Activated naive CD4-positive, alpha-beta T cell treated with Interleukin-2 at 50 U/mL for 16 hours (primary cell): ENCODE measurements around the gene FARP1.
A peak's percentile ranks its signal among the peaks of the same experiment; 100 is the strongest.

Experiments used
- DNase-seq: peaks from one replicate; pipeline ENCODE4 v3.0.0-alpha.2; 2020

FARP1 gene

DNA sequence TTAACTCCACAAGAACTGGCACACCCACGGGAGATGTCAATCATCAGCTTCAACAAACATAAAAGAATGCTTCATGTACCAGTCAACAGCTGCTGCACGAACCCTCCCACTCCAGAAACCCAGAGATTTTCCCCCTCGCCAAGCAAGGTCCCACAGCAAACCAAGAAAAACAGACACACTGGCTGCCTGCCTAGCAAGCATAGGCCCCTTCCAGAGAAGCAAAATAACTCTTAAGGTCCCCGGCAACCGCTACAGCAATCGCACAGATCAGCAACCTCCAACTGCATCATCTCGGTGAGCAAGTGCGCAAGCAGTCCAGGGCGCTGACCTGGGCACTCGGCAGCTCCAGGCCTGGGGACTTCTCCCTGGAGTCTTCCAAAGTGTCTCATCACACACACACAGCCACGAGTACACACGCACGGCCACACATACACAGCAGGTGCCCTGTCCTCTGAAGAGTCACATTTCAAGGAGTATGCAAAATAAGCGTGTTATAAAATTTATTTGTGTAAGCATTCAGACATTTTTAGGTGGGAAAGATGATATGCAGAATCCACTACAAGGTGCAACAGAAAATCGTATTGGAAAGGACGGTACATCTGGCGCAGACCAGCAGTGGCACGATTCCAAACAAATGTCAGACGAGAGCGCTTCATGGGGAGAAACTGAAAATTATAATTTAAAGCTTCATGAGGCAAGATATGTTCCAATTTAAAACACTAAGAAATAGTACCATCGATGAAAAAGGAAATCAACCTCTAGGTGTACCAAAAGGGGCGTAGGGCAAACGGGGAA is 309.0 kb downstream of the FARP1 start:
- no peak for DNase-seq

DNA sequence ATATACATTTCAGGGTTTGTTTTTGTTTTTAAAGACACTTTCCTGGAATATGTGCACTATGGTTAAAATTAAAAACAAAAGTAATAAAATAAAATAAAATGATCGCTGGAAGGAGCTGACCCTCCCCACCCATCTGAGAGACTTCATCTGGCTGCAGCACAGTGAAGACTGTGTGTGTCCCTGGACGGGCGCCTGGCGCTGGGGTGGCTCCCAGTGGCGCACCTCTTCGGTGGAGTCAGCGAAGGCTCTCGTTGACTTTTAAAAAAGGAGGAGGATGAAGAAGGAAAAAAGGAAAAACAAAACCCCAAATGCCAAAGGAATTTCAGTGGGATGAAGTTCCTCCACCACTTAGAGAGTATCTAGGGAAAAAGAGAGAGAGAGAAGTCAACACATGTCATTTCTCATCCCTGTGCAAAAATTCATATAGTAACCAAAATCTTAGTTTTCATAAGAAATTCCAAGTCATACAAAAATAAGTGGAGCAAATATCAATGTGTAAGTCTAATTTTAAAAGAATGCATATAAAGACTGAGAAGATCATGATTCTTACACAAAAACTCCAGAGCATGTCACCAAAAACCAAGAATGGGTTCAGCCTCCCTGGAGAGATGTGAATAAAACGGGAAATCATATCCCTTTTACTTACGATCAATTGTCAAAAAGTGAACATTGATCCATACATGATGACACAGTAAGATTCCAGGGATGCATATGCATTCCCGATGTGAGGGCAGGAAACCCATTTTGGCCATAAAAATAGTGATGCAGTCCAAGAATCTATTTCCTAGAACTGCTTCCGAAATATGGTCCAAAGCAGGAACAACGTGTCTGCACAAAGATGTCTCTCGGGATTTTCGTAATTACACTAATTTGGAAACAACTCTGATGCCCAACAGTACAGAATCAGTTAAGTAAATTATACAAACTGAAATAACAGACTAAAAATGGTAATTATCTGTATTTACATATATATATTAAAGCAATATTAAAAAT is 310.3 kb downstream of the FARP1 start:
- no peak for DNase-seq

DNA sequence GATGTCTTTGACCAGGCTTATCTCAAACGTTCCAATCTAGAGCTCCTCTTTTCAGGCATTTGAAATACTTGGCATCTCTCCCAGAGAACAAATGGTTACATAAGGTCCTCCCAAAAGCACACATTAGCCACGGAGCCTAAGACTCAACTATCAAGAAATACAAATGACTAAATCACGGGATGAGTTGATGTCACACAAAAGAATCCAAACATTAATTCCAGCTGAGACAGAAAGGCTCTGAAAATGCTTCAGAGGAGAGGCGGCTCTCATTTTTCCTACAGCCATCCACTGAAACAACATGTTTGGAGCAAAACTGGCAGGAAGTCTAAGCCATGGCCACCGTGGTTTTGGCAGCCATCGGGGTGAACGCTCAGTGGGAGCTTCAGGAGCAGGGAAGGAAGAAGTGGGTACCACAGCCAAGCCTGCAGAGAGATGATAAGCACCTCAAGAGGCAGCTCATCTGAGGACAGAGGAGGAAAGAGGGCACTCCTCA is 311.5 kb downstream of the FARP1 start:
- no peak for DNase-seq

DNA sequence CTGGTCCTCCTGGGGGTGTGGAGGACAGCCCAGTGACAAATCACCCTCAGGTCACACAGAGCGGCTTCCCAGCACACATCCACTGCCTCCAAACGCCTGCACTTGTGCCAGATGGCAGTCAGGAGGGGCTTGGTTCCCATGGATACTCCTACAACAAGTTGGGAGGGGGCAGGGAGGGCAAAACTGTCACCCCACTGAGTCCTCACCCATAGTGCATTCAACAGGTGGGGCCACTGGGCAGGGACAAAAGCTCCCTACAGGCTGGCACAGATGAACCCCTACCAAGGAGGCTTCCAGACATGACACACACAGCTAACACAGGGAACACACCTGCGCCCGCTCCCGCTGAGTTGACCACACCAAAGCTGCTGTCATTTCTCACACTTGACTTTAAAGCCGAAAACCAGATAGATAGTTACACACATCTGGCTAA is 313.5 kb downstream of the FARP1 start:
- DNase-seq, result no peak

DNA sequence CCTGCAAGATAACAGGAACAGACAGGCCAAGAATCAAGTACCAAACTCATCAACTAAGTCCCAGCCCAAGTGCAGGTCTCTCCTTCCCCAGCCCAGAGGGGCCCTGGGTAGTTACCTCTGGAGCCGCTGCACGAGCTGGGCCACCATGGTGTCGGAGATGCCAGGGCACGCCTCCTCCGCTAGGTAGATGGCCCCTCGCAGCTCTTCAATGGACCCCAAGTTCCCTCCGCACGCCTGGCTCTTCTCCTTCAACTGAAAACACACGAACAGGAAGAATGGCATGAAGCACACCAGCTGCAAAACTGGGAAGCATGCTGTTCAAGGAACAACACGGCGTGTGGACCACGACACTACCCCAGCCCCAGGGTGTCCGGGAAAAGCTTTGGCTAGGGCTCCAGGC is 314.2 kb downstream of the FARP1 start:
- no peak for DNase-seq

DNA sequence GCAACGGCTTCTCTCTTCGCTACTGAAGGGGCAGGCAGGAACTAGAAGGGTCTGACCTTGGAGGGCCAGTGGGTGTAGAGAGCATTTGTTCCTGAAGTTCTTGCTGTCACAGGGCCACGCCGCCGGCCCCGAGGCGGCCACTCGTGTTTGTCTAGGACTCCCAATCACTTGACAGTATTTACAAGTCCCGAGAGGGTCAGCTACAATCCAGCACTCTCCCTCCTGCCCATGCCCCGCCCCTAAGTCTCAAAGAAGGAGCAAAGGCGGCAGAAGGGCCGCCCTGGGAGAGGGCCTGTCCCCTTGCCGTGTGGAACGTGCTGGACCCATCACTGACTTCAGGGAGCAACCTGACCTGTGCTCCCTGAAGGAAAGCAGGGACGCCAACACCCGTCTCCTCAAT is 315.5 kb downstream of the FARP1 start:
- no peak for DNase-seq

DNA sequence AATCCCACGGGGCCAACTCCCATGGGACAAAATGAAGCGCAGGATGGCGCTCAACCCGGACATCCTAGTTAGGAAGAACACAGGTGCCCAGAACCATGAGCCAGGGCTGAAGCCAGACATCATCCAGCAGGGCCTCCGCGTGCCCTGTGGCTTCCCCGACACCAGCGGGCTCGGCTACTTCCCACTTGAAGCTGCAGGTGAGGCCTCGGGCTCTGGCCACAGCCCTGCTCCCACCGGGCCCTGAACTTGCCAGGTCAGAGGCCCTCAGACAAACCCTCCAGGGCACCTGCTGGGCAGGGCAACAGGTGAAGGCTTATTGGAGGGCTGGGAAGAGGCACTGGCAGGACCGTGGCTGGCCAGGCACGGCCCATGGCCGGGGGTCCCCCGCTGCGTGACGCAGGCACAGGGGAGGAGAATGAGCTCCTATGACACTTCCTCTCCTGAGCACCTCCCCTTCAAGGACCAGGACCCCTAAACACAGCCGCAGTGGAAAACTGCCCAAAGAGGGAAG is 316.3 kb downstream of the FARP1 start:
- DNase-seq, result no peak

DNA sequence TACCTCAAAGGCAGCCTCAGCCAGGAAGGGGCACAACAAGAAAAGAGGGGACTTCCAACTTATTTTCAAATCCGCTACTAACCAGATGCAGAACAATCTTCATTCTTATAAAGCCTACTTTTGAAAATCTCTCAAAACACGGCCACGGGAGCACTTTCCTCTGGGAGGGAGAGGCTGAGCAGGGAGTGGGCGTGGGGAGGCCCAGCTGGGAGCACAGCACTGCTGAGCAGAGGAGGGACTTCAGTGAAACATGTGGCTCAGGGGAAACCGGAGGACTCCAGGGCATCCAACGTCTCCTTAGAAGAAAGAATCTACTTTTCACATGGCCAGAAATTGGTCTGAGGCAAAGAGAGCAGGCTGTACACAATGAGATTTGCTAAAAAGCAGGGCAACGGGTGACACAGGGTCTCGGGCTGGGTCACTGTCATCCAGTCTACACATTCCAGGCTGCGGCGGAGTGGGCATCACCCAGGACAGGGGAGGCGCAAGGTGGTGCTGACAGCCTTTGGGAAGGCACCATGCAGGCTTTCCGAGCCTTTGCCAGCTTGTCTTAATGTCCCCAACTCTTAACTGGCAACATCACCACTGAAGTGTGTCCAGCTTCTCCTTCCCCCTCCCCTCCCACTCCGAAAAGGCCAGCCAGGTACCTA is 317.0 kb downstream of the FARP1 start:
- DNase-seq, result no peak

DNA sequence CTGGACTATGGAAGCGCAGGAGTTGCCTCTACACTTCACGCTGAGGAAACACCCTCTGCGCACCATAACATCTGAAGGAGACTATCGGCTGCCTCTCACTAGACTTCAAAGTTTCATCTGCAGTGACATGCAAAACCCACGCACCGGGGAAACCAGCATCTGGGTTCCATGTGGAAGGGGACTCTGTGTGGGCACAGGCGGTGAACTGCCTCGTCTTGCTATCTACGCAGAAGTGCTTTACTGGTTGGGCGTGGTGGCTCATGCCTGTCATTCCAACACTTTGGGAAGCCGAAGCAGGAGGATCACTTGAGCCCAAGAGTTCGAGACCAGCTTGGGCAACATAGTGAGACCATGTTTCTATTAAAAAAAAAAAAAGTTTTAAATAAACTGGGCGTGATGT is 317.6 kb downstream of the FARP1 start:
- DNase-seq, result no peak

DNA sequence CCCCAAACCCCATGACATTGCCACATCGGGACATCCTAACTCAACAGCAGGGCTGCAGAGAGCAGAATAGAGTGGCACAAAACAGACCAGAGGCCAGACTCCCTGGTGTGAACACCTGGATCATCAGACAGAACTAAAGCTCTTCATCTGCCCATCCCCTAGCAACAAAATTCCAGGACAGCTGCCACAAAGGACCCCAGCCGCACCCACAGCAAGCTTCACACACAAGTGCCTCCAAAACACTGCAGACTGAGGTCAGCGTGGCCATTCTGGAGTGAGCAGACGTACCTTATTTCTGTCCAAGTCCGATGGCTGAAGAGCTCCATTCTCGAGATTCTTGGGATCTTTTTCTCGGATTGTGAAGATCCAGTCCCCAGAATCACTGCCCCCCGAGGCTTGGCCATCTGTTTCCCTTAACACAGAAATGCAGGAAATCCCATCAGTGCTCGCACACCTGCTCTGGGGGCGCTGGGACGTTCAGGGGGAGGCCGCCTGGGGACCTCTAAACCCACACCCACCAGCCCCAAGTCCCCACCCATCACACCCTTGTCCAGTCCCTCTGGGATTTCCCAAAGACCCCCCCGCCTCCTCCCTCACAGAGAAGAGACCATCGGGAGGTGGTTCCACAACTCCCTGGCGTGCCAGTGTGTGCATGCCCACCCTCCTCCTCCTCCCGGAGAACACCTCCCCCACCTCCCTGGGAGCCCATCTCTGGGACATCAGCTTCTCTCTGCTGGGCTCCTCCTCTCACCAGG is 318.8 kb downstream of the FARP1 start:
- no peak for DNase-seq

DNA sequence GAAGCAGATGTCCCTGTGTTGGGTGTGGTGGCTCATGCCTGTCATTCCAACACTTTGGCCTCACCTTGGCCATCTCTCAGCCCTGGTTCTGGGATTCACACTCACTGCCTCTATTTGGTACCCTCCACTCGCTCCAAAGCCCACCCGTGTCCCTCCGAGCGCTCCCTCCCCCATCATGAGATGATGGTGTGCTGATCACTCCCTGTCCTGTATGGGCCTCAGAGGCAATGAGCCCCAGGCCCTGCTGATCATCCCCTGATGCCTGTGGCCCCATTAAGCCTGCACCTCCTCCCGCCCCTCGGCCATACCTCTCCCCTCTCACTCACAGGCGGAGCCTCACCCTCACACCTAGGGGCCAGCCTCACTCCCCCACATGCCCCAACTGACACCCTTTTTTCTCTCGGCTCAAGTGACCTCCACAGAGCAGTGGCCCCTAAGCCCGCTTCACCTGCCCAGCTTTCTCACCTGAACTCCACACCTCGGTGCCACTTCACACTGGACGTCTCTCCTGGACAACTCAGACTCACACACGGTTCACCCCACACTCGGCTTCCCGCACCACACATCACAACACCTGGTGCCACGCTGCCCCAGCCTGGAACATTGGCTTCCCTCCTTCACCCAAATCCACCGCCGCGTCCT is 319.5 kb downstream of the FARP1 start:
- DNase-seq, result no peak

DNA sequence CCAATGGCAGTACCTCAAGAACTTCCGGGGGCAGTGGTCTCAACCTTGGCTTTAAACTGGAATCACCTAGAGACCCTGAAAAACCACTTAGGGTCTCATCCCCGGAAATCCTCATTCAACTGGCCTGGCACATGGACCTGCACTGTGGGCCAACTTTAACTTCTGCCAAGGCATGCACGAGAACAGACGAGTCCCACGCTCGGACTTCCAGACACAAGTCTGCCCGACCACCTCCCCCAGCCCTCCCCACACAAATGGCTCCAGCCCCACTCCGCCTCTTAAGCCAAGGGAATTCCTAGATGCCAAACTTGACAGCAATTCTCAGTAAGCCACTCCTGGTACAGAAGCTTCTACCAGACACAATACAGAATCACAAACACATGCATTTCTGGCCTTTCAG is 320.1 kb downstream of the FARP1 start:
- DNase-seq, result no peak

DNA sequence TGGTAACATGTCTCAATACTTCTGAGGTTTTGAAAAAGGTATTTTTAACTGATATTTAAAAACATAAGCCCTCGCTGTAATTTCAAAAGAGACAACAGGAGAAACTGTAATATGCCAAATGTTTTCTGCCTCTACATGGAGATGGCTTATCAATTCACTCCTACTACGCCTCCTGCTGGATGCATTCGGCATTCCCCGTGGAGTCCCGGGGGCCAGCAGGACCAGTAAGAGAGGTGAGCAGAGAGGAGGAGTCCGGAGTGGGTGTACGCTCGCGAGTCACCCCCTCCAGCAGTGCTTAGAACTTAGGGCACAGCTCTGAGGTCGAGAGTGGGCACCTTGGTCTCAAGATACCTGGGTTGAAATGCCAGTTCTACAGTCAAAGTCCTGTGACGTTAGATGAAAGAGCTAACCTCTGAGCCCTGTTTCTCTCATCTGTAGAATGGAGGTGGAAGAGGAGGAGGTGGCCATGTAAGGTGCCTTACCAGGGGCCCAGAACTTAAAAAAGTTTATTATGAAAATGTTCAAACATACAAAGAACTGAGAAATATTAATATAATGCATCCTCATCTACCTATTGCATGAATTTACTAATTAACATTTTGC is 323.8 kb downstream of the FARP1 start:
- peak; percentile 58 for DNase-seq

DNA sequence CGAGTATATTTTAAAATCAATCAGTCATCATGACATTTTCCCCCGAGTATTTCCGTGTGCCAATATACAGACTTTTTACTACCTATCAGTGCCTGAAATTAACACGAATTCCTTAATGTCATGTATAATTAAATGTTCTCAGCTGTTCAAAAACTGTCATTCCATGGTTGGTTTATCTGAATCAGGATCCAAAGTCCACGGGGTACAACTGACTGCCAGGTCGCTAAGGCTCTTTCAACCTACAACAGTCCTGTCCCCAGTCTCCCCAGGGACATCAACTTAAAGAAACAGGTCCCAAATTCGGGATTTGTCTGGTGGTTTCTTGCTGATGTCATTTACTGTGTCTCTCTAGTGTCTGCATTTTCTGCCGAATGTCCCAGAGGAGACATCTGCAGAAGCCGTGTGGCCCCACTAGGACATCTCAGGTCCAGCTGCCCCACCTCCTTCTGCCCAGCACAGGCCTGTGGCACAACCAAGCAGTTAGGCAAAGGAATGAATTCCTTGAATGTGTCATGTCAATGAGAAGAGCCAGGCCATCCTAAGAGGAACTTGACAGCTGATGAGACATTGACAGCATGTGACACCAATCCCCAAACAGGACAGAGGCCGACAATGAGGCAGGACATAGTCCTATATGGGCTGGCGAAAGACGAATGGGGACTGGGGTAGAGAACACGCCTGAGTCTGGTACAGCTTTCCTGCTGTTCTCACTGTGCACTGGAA is 324.5 kb downstream of the FARP1 start:
- DNase-seq, result no peak

DNA sequence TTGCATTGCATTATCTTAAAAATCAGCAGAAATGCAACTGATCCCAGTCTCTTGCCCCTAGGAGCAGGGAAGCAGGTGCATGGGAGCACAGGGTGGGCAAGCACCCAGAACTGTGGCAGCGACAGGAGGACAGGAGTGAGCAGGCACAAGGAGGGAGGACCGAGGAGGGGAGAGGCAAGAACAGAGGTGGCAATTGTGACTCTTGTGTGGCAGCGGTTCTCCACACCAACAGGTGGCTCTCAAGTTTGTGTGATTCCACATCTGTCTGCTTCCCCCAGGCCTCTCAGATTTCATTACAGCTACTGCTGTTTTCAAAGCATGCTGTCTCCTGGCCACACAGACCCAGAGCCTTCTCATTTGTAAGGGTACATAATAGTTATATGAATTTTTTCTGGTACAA is 325.5 kb downstream of the FARP1 start:
- DNase-seq, result no peak

DNA sequence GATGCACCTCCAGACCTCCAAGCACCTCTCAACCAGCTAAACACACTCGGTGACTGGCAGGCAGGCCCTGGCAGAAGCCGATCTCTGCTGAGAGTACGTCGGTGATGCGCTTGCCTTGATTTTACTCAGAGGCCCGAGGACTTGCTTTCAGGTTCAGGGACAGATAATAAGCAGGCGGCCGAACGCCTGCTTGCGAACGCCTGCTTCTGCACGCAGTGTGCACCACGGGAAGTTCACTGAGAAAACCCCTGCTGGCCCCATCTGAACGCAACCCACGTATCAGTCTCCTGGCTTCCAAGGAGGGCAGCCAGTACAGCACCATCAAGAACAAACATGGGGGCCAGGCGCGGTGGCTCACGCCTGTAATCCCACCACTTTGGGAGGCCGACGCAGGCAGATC is 326.0 kb downstream of the FARP1 start:
- no peak for DNase-seq

DNA sequence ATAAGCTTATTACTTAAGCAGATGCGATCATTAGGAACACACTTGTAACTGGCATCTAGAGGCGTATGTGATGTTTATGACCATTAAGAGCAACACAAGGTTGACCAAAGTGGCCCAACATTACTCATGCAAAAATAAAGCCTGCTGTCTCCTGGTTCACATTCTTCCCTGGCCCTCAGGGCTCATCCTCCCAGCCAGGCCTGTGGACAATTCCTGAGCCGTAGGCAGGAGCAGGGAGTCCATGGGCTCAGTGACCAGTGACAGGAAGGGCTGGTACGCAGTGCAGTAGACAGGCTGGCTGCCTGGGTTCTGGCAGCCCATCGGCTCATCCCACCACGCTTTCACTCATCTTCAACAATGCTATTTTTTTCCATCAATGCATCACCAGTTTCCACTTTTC is 328.0 kb downstream of the FARP1 start:
- DNase-seq, result no peak

DNA sequence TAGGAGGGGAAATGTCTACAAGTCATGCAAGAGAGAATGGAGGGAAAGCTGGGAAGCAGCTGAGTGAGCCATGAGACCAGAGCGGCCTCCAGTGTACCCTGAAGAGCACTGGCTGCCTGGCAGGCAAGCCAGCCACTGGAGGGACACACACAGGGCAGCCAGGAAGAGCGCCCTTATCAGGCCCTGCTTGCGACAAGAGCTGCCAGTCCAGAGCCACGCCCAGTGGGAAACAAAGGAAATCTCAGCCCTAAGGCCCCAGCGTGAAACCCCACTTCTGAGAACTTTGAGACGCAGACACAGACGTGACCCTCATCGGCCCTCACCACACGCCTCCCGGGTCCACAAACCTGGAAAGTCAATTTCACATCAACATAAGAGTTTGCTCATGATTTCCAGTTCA is 329.0 kb downstream of the FARP1 start:
- no peak for DNase-seq

DNA sequence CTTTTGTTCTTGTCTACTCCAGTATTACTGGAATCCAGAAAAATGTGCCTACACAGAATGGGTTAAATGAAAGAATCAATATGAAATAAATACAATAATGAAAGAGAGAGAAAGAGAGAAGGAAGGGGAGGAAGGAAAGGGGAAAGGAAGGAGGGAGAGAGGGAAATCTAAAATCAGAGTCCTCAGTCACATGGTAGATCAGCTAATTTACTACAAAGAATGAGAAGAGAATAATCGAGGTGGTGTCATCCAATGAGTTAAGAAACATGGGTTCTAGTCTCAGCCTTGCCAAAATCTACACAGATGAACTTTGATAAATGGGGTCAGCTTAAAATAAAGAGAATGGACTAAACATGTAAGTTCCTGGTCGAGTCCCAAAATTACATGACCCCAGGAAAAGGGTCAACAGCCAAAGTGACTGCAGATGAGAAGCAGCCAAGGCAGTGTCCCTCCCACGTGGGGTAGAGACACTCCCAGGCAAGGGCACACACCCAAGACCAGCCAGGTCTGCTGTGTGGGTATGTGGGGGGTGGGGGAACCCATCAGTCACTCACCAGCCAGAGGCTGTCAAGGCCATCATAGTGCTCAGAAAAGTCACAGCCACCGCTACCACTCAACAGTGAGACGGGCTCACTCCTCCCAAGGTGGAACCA is 330.4 kb downstream of the FARP1 start:
- no peak for DNase-seq

DNA sequence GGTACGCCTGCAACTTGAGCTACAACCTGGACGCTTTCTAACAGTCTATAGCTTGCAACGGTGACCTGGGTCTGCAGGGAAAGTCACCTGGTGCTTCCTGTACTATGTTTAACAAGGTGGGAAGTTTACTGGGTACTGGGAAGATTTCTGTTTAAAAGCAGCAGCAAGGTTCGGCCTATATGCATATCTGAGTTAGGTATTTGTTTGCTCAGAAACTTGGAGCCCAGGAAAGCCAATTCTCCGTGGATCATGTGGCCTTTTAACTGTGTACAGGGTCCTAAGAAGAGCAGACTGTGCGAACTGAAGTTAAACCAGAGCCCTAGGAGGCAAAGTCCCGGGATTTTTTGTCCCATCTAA is 330.9 kb downstream of the FARP1 start:
- DNase-seq, result no peak
